ENCODE data around the gene ANO2. TPM values are rescaled to one million over a fixed set of nuclear protein-coding genes. Genes with fewer than 3 reads are reported as not detected.

ANO2 gene
- polyA plus RNA-seq, 1 experiment, result 0.09 TPM

DNA sequence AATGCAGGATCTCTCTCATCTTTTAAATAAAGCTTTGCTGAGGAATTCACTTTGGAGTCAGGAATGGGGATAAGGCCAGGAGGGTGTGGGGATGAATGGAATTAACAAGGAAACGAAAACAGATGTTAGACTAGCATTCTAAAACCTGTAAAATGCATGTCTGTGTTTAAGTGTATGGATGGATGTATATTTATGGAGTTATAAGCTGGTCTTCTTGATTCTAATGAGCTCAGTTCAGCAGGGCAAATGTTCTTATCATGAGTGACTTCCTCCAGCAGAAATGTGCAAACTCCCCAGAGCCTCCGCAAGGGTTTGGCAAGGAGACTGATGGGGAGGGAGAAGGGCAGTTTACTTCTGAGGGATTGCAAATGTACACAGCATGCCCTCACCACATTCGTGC, 364.0 kb downstream of the ANO2 start:
- TF ChIP-seq, protein P1, sequence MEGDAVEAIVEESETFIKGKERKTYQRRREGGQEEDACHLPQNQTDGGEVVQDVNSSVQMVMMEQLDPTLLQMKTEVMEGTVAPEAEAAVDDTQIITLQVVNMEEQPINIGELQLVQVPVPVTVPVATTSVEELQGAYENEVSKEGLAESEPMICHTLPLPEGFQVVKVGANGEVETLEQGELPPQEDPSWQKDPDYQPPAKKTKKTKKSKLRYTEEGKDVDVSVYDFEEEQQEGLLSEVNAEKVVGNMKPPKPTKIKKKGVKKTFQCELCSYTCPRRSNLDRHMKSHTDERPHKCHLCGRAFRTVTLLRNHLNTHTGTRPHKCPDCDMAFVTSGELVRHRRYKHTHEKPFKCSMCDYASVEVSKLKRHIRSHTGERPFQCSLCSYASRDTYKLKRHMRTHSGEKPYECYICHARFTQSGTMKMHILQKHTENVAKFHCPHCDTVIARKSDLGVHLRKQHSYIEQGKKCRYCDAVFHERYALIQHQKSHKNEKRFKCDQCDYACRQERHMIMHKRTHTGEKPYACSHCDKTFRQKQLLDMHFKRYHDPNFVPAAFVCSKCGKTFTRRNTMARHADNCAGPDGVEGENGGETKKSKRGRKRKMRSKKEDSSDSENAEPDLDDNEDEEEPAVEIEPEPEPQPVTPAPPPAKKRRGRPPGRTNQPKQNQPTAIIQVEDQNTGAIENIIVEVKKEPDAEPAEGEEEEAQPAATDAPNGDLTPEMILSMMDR (IDR thresholded peaks at IDR 0.05; ENCODE audit: low read depth, low read length), result no peak
- DNase-seq (ENCODE audit: low read depth, low spot score), result no peak
- ChIA-PET POLR2A (no interaction called here), CTCF (interaction anchor here (1.0 kb wide), 1 partner anchor 70 kb away, joined by 3 read pairs; no protein-coding TSS in a partner anchor)
- Histone ChIP-seq H3K4me3 (ENCODE audit: low read depth, low read length) (no peak overlapping the region), H3K27ac (ENCODE audit: low read depth, low read length) (no peak overlapping the region), H3K9me3 (ENCODE audit: control insufficient read depth, insufficient read depth, low read length) (no peaks in the 10 kb centered on the region), H3K27me3 (ENCODE audit: control insufficient read depth, insufficient read depth, low read length) (peaks cover 9% of the 10 kb centered on the region)

- Histone ChIP-seq H3K4me3 (ENCODE audit: low read depth, low read length) (no peak overlapping the region), H3K27me3 (ENCODE audit: control insufficient read depth, insufficient read depth, low read length) (peaks cover 9% of the 10 kb centered on the region), H3K9me3 (ENCODE audit: control insufficient read depth, insufficient read depth, low read length) (no peaks in the 10 kb centered on the region), H3K27ac (ENCODE audit: low read depth, low read length) (no peak overlapping the region)
- TF ChIP-seq, protein P1 (IDR thresholded peaks at IDR 0.05; ENCODE audit: low read depth, low read length), result no peak
- ChIA-PET POLR2A (no interaction called here), CTCF (no interaction called here)
- DNase-seq (ENCODE audit: low read depth, low spot score), result no peak
Observed at GRCh38 chr12:5578775-5579174, 366.3 kb downstream of the ANO2 start.

DNA sequence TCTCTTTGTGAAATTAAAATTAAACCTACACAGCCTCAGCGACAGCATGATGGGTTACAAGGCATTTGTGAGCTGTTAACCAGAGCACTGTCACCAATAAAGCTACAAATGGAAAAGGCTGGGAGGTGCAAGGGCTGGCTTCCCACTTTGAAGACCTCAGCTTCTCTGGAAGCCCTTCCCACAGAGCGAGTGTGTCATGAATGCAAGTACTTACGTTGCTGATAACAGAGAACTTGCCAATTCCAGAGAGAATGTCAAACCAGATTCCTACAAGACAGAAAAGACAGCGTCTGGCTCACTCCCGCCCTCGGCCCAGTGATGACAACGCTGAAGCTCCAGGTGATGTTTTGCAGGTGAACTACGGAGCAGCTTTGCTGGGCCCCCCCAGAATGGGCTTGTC, 367.3 kb downstream of the ANO2 start:
- POLR2A ChIA-PET, result no interaction called here
- Histone ChIP-seq H3K4me3 (ENCODE audit: low read depth, low read length) (no peak overlapping the region), H3K9me3 (ENCODE audit: control insufficient read depth, insufficient read depth, low read length) (no peaks in the 10 kb centered on the region), H3K27me3 (ENCODE audit: control insufficient read depth, insufficient read depth, low read length) (peaks cover 10% of the 10 kb centered on the region), H3K27ac (ENCODE audit: low read depth, low read length) (no peak overlapping the region)
- TF ChIP-seq, protein P1 (IDR thresholded peaks at IDR 0.05; ENCODE audit: low read depth, low read length), result no peak
- CTCF ChIA-PET, result no interaction called here
- DNase-seq (ENCODE audit: low read depth, low spot score), result no peak

DNA sequence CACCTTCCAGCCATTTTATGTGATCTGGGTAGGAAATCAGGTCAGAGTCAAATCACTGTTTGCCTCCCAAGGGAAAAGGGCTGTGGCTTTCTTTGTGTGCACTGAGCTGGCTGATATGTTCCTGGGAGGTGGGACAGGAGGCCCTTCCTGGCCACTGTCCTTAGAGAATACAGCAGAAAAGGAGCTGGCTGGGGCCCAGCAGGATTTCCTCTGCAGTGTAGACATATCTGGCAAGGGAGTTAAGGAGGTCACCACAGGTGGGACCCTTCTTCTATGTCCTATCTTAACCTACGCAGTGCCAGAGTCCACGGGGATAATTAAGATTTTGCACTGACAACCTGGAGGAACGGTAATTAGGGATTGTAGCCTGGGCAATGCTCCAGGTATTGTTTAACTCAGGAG, 367.8 kb downstream of the ANO2 start:
- H3K27me3 ChIP-seq (ENCODE audit: control insufficient read depth, insufficient read depth, low read length), result peaks cover 9% of the 10 kb centered on the region
- POLR2A ChIA-PET, result no interaction called here
- TF ChIP-seq, protein P1 (IDR thresholded peaks at IDR 0.05; ENCODE audit: low read depth, low read length), result no peak
- no peak overlapping the region for H3K27ac ChIP-seq (ENCODE audit: low read depth, low read length)
- no peak overlapping the region for H3K4me3 ChIP-seq (ENCODE audit: low read depth, low read length)
- no peaks in the 10 kb centered on the region for H3K9me3 ChIP-seq (ENCODE audit: control insufficient read depth, insufficient read depth, low read length)
- CTCF ChIA-PET, result no interaction called here
- DNase-seq (ENCODE audit: low read depth, low spot score), result no peak

- ChIA-PET POLR2A (no interaction called here), CTCF (no interaction called here)
- TF ChIP-seq, protein P1 (IDR thresholded peaks at IDR 0.05; ENCODE audit: low read depth, low read length), result no peak
- DNase-seq (ENCODE audit: low read depth, low spot score), result no peak
- H3K27ac ChIP-seq (ENCODE audit: low read depth, low read length), result no peak overlapping the region
- H3K27me3 ChIP-seq (ENCODE audit: control insufficient read depth, insufficient read depth, low read length), result peaks cover 11% of the 10 kb centered on the region
- no peaks in the 10 kb centered on the region for H3K9me3 ChIP-seq (ENCODE audit: control insufficient read depth, insufficient read depth, low read length)
- no peak overlapping the region for H3K4me3 ChIP-seq (ENCODE audit: low read depth, low read length)
Observed at GRCh38 chr12:5575987-5576386, 369.1 kb downstream of the ANO2 start.
